Mammary epithelial cell (primary cell): ENCODE measurements around the gene RIPPLY3.

ENCODE experiments used
- CTCF ChIP-seq, 2 donors: IDR thresholded peaks in 1 of 2; conservative IDR thresholded peaks in 1 of 2; 2 replicates each; pipeline ENCODE4 v1.5.1; 2011 to 2012; ENCODE audit warnings: inconsistent platforms in 2 of 2, low read length in 2 of 2, mild to moderate bottlenecking in 2 of 2, control low read depth in 1 of 2, low read depth in 1 of 2; ENCODE audit not compliant: insufficient read depth in 1 of 2; ENCODE audit errors: extremely low read depth in 1 of 2
- EZH2 ChIP-seq: IDR thresholded peaks from 2 replicates; pipeline ENCODE4 v1.6.1; 2012; ENCODE audit warnings: low read length, inconsistent platforms, borderline replicate concordance

GRCh38 chr21:36962098-36962780 lies 44.3 kb upstream of the RIPPLY3 start:
- TF ChIP-seq CTCF (conservative IDR thresholded peaks at IDR 0.05 in 1 of 2, IDR thresholded peaks at IDR 0.05 in 1 of 2; ENCODE audit: extremely low read depth in 1 of 2, insufficient read depth in 1 of 2, low read depth in 1 of 2, low read length in 2 of 2) = no peak
- TF ChIP-seq EZH2 = no peak
